Activated CD8-positive, alpha-beta memory T cell treated with anti-CD3 and anti-CD28 coated beads, Interleukin-2, amount 50 U/mL, for 48 hours (primary cell): ENCODE results near the gene ICAM4.
A peak's percentile ranks its signal among the peaks of the same experiment; 100 is the strongest.
"Not testable (repeated sequence)": the region's sequence is repeated elsewhere in the genome, so short reads cannot be mapped to it uniquely, and the experiment has no call there.

Source experiments
- DNase-seq: peaks from one replicate; pipeline ENCODE4 v3.0.0-alpha.2; 2020

ICAM4 gene, protein sequence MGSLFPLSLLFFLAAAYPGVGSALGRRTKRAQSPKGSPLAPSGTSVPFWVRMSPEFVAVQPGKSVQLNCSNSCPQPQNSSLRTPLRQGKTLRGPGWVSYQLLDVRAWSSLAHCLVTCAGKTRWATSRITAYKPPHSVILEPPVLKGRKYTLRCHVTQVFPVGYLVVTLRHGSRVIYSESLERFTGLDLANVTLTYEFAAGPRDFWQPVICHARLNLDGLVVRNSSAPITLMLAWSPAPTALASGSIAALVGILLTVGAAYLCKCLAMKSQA

DNA sequence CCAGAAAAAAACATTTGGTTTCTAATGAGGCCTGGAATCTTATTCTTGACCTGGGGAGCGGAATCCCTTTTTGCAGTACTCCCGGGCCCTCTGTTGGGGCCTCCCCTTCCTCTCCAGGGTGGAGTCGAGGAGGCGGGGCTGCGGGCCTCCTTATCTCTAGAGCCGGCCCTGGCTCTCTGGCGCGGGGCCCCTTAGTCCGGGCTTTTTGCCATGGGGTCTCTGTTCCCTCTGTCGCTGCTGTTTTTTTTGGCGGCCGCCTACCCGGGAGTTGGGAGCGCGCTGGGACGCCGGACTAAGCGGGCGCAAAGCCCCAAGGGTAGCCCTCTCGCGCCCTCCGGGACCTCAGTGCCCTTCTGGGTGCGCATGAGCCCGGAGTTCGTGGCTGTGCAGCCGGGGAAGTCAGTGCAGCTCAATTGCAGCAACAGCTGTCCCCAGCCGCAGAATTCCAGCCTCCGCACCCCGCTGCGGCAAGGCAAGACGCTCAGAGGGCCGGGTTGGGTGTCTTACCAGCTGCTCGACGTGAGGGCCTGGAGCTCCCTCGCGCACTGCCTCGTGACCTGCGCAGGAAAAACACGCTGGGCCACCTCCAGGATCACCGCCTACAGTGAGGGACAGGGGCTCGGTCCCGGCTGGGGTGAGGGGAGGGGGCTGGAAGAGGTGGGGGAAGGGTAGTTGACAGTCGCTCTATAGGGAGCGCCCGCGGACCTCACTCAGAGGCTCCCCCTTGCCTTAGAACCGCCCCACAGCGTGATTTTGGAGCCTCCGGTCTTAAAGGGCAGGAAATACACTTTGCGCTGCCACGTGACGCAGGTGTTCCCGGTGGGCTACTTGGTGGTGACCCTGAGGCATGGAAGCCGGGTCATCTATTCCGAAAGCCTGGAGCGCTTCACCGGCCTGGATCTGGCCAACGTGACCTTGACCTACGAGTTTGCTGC lies at the start of gene ICAM4:
Gene ICAM4 (plus strand): TSS at position 153 of the 935 bp plus-strand sequence. CDS start 58 bp downstream, at position 211.
- peak; percentile 69 for DNase-seq

DNA sequence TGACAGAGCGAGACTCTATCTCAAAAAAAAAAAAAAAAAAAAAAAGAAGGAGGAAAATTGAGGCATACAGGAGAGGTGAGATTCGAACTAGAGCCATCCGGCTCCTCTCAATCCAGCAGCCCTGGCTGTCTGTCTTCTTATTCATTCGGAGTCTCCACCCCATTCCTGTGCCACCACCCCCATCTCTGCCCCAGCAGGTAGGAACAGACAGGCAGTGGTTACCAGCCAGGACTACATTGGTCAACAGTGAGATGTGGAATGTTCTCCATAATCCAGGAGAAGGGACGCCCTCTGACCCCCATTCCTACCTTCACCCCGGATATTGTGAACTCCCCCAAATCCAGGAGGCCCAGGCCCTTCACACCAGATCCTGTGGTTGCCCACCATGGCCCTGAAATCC lies 49.1 kb upstream of the ICAM4 start:
- no peak for DNase-seq

- DNase-seq = no peak
Observed at GRCh38 chr19:10238172-10238783, 48.5 kb upstream of the ICAM4 start.

DNA sequence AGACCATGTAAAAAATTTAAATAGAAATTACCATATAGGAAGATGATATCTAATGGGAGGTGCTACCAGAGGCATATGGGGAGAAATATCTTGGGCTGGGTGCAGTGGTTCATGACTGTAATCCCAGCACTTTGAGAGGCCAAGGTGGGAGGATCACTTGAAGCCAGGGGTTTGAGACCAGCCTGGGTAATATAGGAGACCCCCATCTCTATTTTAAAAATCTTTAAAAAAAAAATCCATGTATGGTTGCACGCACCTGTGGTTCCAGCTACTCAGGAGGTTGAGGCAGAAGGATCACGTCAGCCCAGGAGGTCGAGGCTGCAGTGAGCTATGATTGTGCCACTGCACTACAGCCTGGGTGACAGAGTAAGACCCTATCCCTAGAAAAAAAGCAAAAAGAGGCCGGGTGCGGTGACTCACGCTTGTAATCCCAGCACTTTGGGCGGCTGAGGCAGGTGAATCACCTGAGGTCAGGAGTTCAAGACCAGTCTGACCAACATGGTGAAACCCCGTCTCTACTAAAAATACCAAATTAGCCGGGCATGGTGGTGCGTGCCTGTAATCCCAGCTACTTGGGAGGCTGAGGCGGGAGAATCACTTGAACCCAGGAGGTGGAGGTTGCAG lies 44.8 kb upstream of the ICAM4 start:
- DNase-seq = not testable (repeated sequence)

GRCh38 chr19:10243606-10244005 lies 43.1 kb upstream of the ICAM4 start:
- DNase-seq = no peak

- no peak for DNase-seq
Observed at GRCh38 chr19:10245189-10245939, 41.4 kb upstream of the ICAM4 start.

GRCh38 chr19:10246511-10246910 lies 40.2 kb upstream of the ICAM4 start:
- no peak for DNase-seq

DNA sequence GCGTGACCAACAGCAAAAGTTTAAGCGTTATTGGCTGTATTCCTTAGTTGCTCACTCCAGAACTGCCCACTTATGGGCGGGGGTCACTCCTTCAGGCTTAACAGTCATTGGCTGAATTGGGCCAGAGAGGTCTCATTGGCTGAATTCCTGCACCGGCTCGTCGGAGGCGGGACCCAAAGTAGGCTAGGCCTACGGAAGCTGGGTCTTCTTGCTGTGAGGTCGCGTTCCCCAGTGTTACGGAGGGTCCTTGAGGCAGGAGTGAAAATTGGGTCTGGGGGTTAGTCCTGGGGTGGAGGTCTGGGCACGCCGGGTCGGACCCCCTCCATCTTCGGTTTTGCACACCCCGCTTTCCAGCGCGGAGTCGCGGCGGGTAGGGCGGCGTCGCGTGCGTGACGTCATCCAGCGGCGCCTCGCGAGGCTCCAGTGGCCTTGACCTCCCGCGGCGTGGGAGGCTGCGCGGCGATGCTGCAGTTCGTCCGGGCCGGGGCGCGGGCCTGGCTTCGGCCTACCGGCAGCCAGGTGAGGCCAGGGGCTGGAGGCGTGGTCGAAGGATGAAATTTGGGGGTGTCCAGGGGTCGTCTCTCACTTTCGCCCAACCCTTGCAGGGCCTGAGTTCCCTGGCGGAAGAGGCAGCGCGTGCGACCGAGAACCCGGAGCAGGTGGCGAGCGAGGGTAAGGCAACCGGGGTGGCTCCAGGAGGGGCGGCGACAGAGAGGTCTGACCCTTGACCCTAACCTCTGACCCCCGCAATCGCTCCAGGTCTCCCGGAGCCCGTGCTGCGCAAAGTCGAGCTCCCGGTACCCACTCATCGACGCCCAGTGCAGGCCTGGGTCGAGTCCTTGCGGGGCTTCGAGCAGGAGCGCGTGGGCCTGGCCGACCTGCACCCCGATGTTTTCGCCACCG lies 34.7 kb upstream of the ICAM4 start, which contains the start of gene MRPL4:
Gene MRPL4 (plus strand): TSS at position 423 of the 903 bp plus-strand sequence. CDS start 40 bp downstream, at position 463.
- DNase-seq = peak; percentile 97

DNA sequence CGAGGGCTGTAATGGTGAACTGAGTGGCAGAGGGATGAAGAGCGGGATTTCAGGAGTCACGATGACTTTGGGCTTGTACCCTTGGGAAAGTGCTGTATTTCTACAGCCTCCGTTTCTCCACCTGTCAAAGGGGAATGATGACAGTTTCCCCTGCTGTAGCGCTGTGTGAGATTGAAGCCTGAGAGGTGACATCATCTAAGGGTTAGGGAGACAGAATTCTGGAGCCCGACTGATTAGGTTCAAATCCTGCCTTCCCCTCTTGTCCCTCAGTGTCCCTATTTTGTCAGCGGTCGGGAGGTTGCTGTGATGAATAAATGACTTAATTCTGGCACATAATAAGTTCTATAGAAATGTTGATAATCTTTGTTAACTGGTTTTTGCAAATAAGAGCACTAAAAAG lies 34.0 kb upstream of the ICAM4 start:
- DNase-seq = no peak

- no peak for DNase-seq
Observed at GRCh38 chr19:10254244-10254643, 32.5 kb upstream of the ICAM4 start.

DNA sequence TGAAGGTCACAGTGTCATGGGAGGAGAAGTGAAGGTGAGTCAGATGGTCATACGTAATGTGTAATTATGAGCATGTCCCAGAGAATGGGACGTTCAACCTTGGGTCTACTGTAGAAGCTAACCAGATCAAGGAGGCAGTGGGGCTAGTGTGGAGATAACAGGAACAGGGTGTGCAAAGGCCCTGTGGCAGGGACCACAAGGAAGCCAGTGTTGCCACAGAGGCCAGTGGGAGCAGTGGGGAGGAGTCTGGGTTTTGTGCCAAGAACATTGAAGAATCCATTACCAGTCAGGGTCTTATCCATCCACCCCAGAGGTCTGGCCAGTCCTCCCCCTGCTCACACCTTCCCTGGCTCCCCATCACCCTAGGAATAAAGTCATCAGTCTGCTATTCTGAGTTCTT lies 31.4 kb upstream of the ICAM4 start:
- DNase-seq = no peak

DNA sequence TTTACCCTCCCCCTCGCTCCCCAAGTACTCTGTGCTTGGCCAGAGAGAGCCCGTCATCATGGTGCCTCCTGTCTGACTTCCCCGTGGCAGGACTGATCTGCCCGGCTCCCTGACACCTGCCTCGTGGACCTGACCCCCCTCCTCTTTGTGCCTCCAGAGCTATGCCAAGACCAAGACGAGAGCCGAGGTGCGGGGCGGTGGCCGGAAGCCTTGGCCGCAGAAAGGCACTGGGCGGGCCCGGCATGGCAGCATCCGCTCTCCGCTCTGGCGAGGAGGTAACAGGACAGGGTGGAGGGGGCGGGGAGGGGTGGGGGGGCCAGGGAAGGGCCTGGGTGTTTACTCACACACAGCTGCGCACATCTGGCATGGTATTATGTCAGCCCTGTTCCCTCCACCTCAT lies 30.2 kb upstream of the ICAM4 start:
- DNase-seq = no peak

GRCh38 chr19:10256970-10257615 lies 29.7 kb upstream of the ICAM4 start:
- DNase-seq = no peak

- DNase-seq = no peak
Observed at GRCh38 chr19:10258080-10258710, 28.6 kb upstream of the ICAM4 start.

DNA sequence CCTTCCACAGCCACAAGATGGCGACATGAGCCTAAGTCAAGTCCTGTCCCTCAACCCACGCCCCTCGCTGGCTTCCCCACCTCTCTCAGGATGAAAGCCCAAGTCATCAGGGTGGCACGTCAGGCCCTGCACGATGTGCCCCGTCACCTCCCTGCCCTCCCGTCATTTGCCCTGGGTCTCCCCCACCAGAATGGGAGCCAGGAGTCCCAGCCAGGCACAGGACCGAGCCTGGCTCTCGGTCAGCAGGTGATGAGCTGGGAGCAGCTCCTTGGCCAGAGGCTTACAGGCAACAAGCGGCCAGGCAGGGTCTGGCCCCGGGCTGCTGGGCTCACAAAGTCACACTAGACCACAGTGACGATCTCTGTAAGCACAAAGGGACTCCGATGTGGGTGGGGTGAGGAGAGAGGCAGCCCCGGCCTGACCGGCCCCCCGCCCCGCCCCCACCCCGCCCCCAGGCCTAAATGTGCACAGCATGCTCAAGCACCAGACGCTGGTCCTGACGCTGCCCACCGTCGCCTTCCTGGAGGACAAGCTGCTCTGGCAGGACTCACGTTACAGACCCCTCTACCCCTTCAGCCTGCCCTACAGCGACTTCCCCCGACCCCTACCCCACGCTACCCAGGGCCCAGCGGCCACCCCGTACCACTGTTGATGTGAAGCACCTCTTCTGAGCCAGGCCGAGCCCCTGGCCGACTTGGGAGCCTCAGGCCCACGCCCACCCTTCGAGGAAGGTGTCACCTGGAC lies 27.4 kb upstream of the ICAM4 start:
- DNase-seq = peak; percentile 93

DNA sequence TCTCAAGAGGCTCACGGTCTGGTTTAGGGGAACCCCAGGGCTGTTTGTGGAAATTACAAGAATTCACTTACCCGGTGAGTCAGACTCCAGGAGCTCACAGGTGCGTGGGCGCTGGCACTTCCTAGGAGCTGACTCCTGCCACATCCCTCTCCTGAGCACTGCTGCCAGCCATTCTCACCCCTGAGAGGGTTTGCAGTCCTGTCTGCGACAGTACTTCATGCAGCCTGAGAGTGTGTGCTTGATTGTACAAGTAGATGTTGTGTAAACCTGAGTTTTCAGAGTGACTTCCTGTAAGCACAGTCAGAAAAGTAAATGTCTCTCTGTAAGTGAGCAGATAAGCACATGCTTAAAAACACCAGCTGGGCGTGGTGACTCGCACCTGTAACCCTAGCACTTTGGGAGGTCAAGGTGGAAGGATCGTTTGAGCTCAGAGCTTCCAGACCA lies 26.6 kb upstream of the ICAM4 start:
- peak; percentile 82 for DNase-seq

GRCh38 chr19:10262771-10263170 lies 24.0 kb upstream of the ICAM4 start:
- DNase-seq = no peak

- DNase-seq = no peak
Observed at GRCh38 chr19:10266706-10267105, 20.0 kb upstream of the ICAM4 start.

DNA sequence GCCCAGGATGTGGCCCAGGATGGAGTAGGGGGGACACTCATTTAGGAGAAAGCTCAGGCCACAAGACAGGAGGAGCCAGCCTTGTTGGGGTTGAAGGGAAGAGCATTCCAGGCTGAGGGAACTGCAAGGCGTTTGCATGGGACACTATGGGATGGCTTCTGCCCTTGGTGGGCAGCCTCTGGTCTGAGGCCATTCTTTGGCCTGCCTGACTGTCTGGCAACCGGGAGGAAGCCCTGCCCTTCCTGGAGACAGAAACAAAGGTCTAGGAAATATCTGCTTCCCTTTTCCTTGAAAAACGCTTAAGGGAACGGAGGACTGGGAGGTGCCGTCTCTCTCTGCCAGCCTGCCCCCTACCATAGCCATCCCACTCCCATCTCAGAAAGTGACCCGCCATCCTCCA lies 18.7 kb upstream of the ICAM4 start:
- DNase-seq = no peak
